ENCODE data around the gene IL32.
"Not testable (repeated sequence)": the region's sequence is repeated elsewhere in the genome, so short reads cannot be mapped to it uniquely, and the experiment has no call there.

Gene IL32

GRCh38 chr16:3074860-3075522 lies 9.6 kb downstream of the IL32 start:
- WGBS (ENCODE audit: insufficient coverage), result 9% methylated on average over 7 of the region's 9 CpGs
- Histone ChIP-seq H3K4me3 (ENCODE audit: control insufficient read depth in 1 of 7, extremely low read depth in 1 of 7, insufficient read depth in 4 of 7, low read depth in 2 of 7, low read length in 6 of 7) (peak overlapping the region in 5 of 7 experiments; percentile 9 to 53 (median 15)), H3K27ac (ENCODE audit: insufficient read depth in 1 of 2, low read depth in 1 of 2, low read length in 2 of 2, poor library complexity in 1 of 2, severe bottlenecking in 2 of 2) (peak overlapping the region; percentile 56 to 64), H3K4me1 (ENCODE audit: control extremely low read depth in 1 of 4, control insufficient read depth in 4 of 4, insufficient read depth in 4 of 4, low read length in 3 of 4) (peaks cover 0 to 63% (median 43%) of the 10 kb centered on the region in 4 experiments), H3K9me3 (ENCODE audit: control extremely low read depth in 1 of 5, control insufficient read depth in 4 of 5, insufficient read depth in 2 of 5, low read depth in 1 of 5, low read length in 4 of 5) (peaks cover 0 to 7% (median 0%) of the 10 kb centered on the region in 5 experiments), H3K27me3 (replicated peaks in 2 of 5; ENCODE audit: control insufficient read depth in 4 of 5, insufficient read depth in 5 of 5, low read length in 4 of 5) (no peaks in the 10 kb centered on the region), H3K36me3 (ENCODE audit: control insufficient read depth in 4 of 4, insufficient read depth in 4 of 4, low read length in 3 of 4) (no peaks in the 10 kb centered on the region)
- peak; percentile 82 to 98 (median 94) for DNase-seq
- POLR2A ChIA-PET, result interaction anchor here (0.6 to 1.5 kb wide), 3 partner anchors 10 to 13 kb away, joined by 3 to 8 read pairs (median 7); no protein-coding TSS in a partner anchor
- CTCF ChIA-PET, result interaction anchor here (0.7 to 6.1 kb wide), 9 partner anchors 10 to 387 kb away, joined by 3 to 54 read pairs (median 5); partner anchors contain the start of gene IL32

GRCh38 chr16:3075523-3075915 lies 10.1 kb downstream of the IL32 start:
- POLR2A ChIA-PET, result interaction anchor here (1.5 kb wide), 2 partner anchors 10 to 12 kb away, joined by 3 to 7 read pairs; no protein-coding TSS in a partner anchor
- Histone ChIP-seq H3K4me1 (ENCODE audit: control extremely low read depth in 1 of 4, control insufficient read depth in 4 of 4, insufficient read depth in 4 of 4, low read length in 3 of 4) (peaks cover 0 to 57% (median 43%) of the 10 kb centered on the region in 4 experiments), H3K27ac (ENCODE audit: insufficient read depth in 1 of 2, low read depth in 1 of 2, low read length in 2 of 2, poor library complexity in 1 of 2, severe bottlenecking in 2 of 2) (peak overlapping the region in 1 of 2 experiments; percentile 64), H3K9me3 (ENCODE audit: control extremely low read depth in 1 of 5, control insufficient read depth in 4 of 5, insufficient read depth in 2 of 5, low read depth in 1 of 5, low read length in 4 of 5) (peaks cover 0 to 7% (median 0%) of the 10 kb centered on the region in 5 experiments), H3K36me3 (ENCODE audit: control insufficient read depth in 4 of 4, insufficient read depth in 4 of 4, low read length in 3 of 4) (no peaks in the 10 kb centered on the region), H3K27me3 (replicated peaks in 2 of 5; ENCODE audit: control insufficient read depth in 4 of 5, insufficient read depth in 5 of 5, low read length in 4 of 5) (no peaks in the 10 kb centered on the region), H3K4me3 (ENCODE audit: control insufficient read depth in 1 of 7, extremely low read depth in 1 of 7, insufficient read depth in 4 of 7, low read depth in 2 of 7, low read length in 6 of 7) (peak overlapping the region in 3 of 7 experiments; percentile 11 to 53 (median 24))
- no peak for DNase-seq
- CTCF ChIA-PET, result interaction anchor here (1.1 to 6.1 kb wide), 8 partner anchors 12 to 386 kb away, joined by 3 to 54 read pairs (median 6); no protein-coding TSS in a partner anchor
- WGBS (ENCODE audit: insufficient coverage), result 78% methylated on average over 2 of the region's 10 CpGs

GRCh38 chr16:3075946-3076345 lies 10.5 kb downstream of the IL32 start:
- WGBS (ENCODE audit: insufficient coverage), result 100% methylated on average over 3 of the region's 6 CpGs
- not testable (repeated sequence) for H3K9me3 ChIP-seq (ENCODE audit: control extremely low read depth in 1 of 5, control insufficient read depth in 4 of 5, insufficient read depth in 2 of 5, low read depth in 1 of 5, low read length in 4 of 5); H3K27me3 ChIP-seq (replicated peaks in 2 of 5; ENCODE audit: control insufficient read depth in 4 of 5, insufficient read depth in 5 of 5, low read length in 4 of 5); DNase-seq; H3K36me3 ChIP-seq (ENCODE audit: control insufficient read depth in 4 of 4, insufficient read depth in 4 of 4, low read length in 3 of 4); H3K27ac ChIP-seq (ENCODE audit: insufficient read depth in 1 of 2, low read depth in 1 of 2, low read length in 2 of 2, poor library complexity in 1 of 2, severe bottlenecking in 2 of 2)
- ChIA-PET POLR2A (interaction anchor here (1.5 kb wide), 2 partner anchors 10 to 12 kb away, joined by 3 to 7 read pairs; no protein-coding TSS in a partner anchor), CTCF (interaction anchor here (1.1 to 6.1 kb wide), 9 partner anchors 12 to 386 kb away, joined by 3 to 54 read pairs (median 8); partner anchors contain the start of gene ZSCAN10)
- H3K4me1 ChIP-seq (ENCODE audit: control extremely low read depth in 1 of 4, control insufficient read depth in 4 of 4, insufficient read depth in 4 of 4, low read length in 3 of 4), result peaks cover 0 to 53% (median 41%) of the 10 kb centered on the region in 4 experiments
- H3K4me3 ChIP-seq (ENCODE audit: control insufficient read depth in 1 of 7, extremely low read depth in 1 of 7, insufficient read depth in 4 of 7, low read depth in 2 of 7, low read length in 6 of 7), result peak overlapping the region in 1 of 7 experiments; percentile 2

GRCh38 chr16:3076577-3076976 lies 11.1 kb downstream of the IL32 start:
- no peaks in the 10 kb centered on the region for H3K27me3 ChIP-seq (replicated peaks in 2 of 5; ENCODE audit: control insufficient read depth in 4 of 5, insufficient read depth in 5 of 5, low read length in 4 of 5)
- H3K36me3 ChIP-seq (ENCODE audit: control insufficient read depth in 4 of 4, insufficient read depth in 4 of 4, low read length in 3 of 4), result no peaks in the 10 kb centered on the region
- no peak overlapping the region for H3K27ac ChIP-seq (ENCODE audit: insufficient read depth in 1 of 2, low read depth in 1 of 2, low read length in 2 of 2, poor library complexity in 1 of 2, severe bottlenecking in 2 of 2)
- ChIA-PET POLR2A (interaction anchor here (1.1 kb wide), 1 partner anchor 53 kb away, joined by 3 read pairs; no protein-coding TSS in a partner anchor), CTCF (interaction anchor here (1.1 to 6.1 kb wide), 6 partner anchors 12 to 53 kb away, joined by 3 to 54 read pairs (median 10); partner anchors contain the start of gene ZSCAN10)
- DNase-seq, result no peak
- WGBS (ENCODE audit: insufficient coverage), result 33% methylated on average over 2 of the region's 6 CpGs
- H3K4me3 ChIP-seq (ENCODE audit: control insufficient read depth in 1 of 7, extremely low read depth in 1 of 7, insufficient read depth in 4 of 7, low read depth in 2 of 7, low read length in 6 of 7), result no peak overlapping the region
- peaks cover 0 to 47% (median 39%) of the 10 kb centered on the region in 4 experiments for H3K4me1 ChIP-seq (ENCODE audit: control extremely low read depth in 1 of 4, control insufficient read depth in 4 of 4, insufficient read depth in 4 of 4, low read length in 3 of 4)
- H3K9me3 ChIP-seq (ENCODE audit: control extremely low read depth in 1 of 5, control insufficient read depth in 4 of 5, insufficient read depth in 2 of 5, low read depth in 1 of 5, low read length in 4 of 5), result peaks cover 0 to 7% (median 0%) of the 10 kb centered on the region in 5 experiments

GRCh38 chr16:3080024-3080423 lies 14.6 kb downstream of the IL32 start:
- H3K27me3 ChIP-seq (replicated peaks in 2 of 5; ENCODE audit: control insufficient read depth in 4 of 5, insufficient read depth in 5 of 5, low read length in 4 of 5), result no peaks in the 10 kb centered on the region
- H3K9me3 ChIP-seq (ENCODE audit: control extremely low read depth in 1 of 5, control insufficient read depth in 4 of 5, insufficient read depth in 2 of 5, low read depth in 1 of 5, low read length in 4 of 5), result peaks cover 0 to 7% (median 0%) of the 10 kb centered on the region in 5 experiments
- 95% methylated on average over 16 of the region's 17 CpGs for WGBS (ENCODE audit: insufficient coverage)
- ChIA-PET POLR2A (no interaction called here), CTCF (interaction anchor here (0.9 to 6.1 kb wide), 4 partner anchors 8 to 22 kb away, joined by 3 to 54 read pairs (median 3); partner anchors contain the start of gene ZSCAN10)
- H3K4me3 ChIP-seq (ENCODE audit: control insufficient read depth in 1 of 7, extremely low read depth in 1 of 7, insufficient read depth in 4 of 7, low read depth in 2 of 7, low read length in 6 of 7), result no peak overlapping the region
- H3K4me1 ChIP-seq (ENCODE audit: control extremely low read depth in 1 of 4, control insufficient read depth in 4 of 4, insufficient read depth in 4 of 4, low read length in 3 of 4), result peaks cover 0 to 25% (median 24%) of the 10 kb centered on the region in 4 experiments
- H3K36me3 ChIP-seq (ENCODE audit: control insufficient read depth in 4 of 4, insufficient read depth in 4 of 4, low read length in 3 of 4), result no peaks in the 10 kb centered on the region
- no peak for DNase-seq
- no peak overlapping the region for H3K27ac ChIP-seq (ENCODE audit: insufficient read depth in 1 of 2, low read depth in 1 of 2, low read length in 2 of 2, poor library complexity in 1 of 2, severe bottlenecking in 2 of 2)

GRCh38 chr16:3081957-3082356 lies 16.5 kb downstream of the IL32 start:
- POLR2A ChIA-PET; H3K36me3 ChIP-seq (ENCODE audit: control insufficient read depth in 4 of 4, insufficient read depth in 4 of 4, low read length in 3 of 4); H3K9me3 ChIP-seq (ENCODE audit: control extremely low read depth in 1 of 5, control insufficient read depth in 4 of 5, insufficient read depth in 2 of 5, low read depth in 1 of 5, low read length in 4 of 5); H3K27me3 ChIP-seq (replicated peaks in 2 of 5; ENCODE audit: control insufficient read depth in 4 of 5, insufficient read depth in 5 of 5, low read length in 4 of 5); DNase-seq; CTCF ChIA-PET; H3K4me3 ChIP-seq (ENCODE audit: control insufficient read depth in 1 of 7, extremely low read depth in 1 of 7, insufficient read depth in 4 of 7, low read depth in 2 of 7, low read length in 6 of 7); H3K27ac ChIP-seq (ENCODE audit: insufficient read depth in 1 of 2, low read depth in 1 of 2, low read length in 2 of 2, poor library complexity in 1 of 2, severe bottlenecking in 2 of 2): not testable (repeated sequence)
- WGBS (ENCODE audit: insufficient coverage), result 97% methylated on average over 11 of the region's 13 CpGs
- H3K4me1 ChIP-seq (ENCODE audit: control extremely low read depth in 1 of 4, control insufficient read depth in 4 of 4, insufficient read depth in 4 of 4, low read length in 3 of 4), result peaks cover 6 to 26% (median 23%) of the 10 kb centered on the region in 4 experiments

- CTCF ChIA-PET, result interaction anchor here (1.0 to 1.4 kb wide), 2 partner anchors 15 to 20 kb away, joined by 3 to 4 read pairs; partner anchors contain the start of gene ZSCAN10
- H3K4me1 ChIP-seq (ENCODE audit: control extremely low read depth in 1 of 4, control insufficient read depth in 4 of 4, insufficient read depth in 4 of 4, low read length in 3 of 4), result peaks cover 9 to 41% (median 37%) of the 10 kb centered on the region in 4 experiments
- H3K27me3 ChIP-seq (replicated peaks in 2 of 5; ENCODE audit: control insufficient read depth in 4 of 5, insufficient read depth in 5 of 5, low read length in 4 of 5); H3K27ac ChIP-seq (ENCODE audit: insufficient read depth in 1 of 2, low read depth in 1 of 2, low read length in 2 of 2, poor library complexity in 1 of 2, severe bottlenecking in 2 of 2); H3K36me3 ChIP-seq (ENCODE audit: control insufficient read depth in 4 of 4, insufficient read depth in 4 of 4, low read length in 3 of 4); H3K9me3 ChIP-seq (ENCODE audit: control extremely low read depth in 1 of 5, control insufficient read depth in 4 of 5, insufficient read depth in 2 of 5, low read depth in 1 of 5, low read length in 4 of 5); DNase-seq; H3K4me3 ChIP-seq (ENCODE audit: control insufficient read depth in 1 of 7, extremely low read depth in 1 of 7, insufficient read depth in 4 of 7, low read depth in 2 of 7, low read length in 6 of 7); POLR2A ChIA-PET: not testable (repeated sequence)
- 96% methylated on average over 8 of the region's 8 CpGs for WGBS (ENCODE audit: insufficient coverage)
These were observed 18.0 kb downstream of the IL32 start for GRCh38 chr16:3083408-3083807.
